ENCODE measurements around the gene ZNF541.
"Not testable (repeated sequence)": the region's sequence is repeated elsewhere in the genome, so short reads cannot be mapped to it uniquely, and the experiment has no call there.

ZNF541 gene

DNA sequence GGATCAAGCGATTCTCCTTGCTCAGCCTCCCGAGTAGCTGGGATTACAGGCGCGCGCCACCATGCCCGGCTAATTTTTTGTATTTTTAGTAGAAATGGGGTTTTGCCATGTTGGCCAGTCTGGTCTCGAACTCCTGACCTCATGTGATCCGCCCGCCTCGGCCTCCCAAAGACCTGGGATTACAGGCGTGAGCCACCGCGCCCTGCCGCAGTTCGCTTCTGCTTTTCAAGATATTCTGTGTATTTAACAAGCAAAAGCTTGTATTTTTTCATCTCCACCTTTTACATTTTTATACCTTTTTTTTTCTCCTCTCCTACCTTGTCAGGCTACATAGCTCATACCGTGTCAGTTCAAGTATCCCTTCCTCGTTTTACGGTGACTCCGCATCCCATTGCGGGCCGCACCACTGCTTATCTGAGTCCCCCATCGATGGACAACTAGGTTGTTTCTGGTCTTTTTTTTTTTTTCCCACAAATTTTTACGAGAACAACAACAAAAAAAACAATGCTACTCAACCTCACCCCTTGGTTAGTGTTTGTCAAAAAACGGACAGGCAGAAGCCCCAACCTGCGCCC is 26.8 kb upstream of the ZNF541 start:
- in situ Hi-C loops (cut with MboI; ENCODE audit: low sequenced_read_pairs): not testable (repeated sequence)

DNA sequence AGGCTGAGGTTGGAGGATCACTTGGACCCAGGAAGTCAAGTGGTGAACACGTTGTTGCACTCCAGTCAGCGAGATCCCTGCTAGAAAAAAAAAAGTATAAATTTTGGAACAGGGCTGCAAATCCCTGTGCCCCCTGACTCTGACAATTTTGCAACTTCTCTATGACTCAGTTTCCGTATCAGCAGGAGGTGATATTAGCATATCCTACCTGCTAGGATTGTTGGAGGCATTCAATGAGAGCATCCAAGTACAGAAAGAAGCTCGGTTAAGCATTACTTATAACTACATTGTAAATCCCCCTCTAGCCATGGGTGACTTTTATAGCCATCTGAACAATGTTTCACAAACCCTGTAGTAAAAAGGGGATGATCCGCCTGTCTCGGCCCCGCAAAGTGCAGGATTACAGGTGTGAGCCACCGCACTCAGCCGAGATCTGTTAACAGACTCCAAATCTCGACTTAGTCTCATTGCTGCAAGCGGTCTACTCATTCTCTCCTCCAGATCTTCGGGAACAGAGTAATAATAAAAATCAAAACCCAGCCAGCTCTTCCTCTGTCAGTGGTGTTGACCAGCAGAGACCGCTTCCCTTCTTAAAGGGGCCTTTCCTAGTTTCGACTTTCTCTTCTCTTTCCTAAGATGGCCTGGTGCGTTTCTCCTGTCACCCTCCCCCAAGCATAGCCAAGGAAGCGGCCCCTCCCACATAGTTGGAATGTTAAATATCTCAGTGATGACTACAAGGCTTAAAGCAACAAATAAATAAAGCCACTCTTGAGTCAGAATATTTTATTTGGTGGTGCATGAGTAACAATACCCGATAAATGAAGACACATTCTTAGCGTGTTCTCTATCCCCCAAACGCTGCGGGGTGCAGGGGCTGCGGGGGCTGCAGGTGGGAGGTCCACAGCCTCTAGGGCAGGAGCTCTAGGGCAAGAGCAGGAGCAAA is 25.7 kb upstream of the ZNF541 start:
- in situ Hi-C loops (cut with MboI; ENCODE audit: low sequenced_read_pairs): no loop called here

DNA sequence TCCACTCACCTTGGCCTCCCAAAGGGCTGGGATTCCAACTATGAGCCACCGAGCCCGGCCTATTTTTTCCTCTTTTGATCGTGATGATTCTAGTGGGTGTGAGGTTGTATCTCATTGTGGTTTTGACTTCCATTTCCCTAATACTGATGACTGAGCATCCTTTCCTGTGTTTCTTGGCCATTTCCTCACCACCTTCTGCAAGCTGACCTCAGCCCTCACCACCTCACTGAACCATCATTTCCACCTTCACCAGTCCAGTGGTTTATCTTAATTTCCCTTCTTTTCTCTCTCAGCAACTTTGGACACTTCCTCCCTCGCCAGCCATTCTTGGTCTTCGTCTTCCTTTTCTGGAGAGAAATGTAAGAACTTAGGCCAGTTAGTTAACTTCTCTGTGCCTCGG is 23.0 kb upstream of the ZNF541 start:
- in situ Hi-C loops (cut with MboI; ENCODE audit: low sequenced_read_pairs): no loop called here

DNA sequence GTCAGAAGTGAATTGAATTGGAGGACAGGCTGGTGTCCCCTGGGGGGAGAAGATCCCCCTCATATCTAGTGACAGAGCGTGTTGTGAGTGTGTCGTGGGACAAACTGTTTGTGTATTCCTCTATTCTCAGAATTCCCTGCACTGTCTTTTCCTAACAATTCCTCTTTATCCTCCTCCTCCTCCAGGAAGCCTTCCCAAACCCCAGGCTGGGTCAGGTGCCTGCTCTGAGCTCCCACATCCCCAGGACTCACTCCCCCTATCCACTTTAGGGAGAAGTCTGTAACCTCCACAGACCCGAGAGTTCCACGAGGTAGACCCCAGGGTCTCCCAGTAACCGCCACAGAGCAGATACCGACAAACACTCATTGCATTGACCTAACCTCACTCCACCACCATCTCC is 20.9 kb upstream of the ZNF541 start:
- in situ Hi-C loops (cut with MboI; ENCODE audit: low sequenced_read_pairs): no loop called here

DNA sequence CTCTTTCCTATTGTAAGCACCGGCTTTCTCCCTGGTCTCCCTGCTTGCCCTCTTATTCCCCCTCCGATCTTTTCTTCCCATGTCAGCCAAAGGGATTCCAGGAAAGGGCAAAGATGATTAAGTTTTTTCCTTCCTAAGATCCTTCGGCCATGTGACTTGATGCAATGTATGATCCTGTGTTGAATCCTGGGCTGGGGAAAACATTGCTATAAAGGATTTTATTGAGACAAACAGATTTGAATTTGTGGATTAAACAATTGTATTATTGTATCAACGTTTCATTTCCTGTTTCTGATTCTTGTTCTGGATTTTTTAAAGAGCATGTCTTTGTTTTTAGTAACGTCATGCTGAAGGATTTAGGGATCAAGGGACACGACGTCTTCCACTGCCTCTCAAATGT is 16.9 kb upstream of the ZNF541 start:
- in situ Hi-C loops (cut with MboI; ENCODE audit: low sequenced_read_pairs): no loop called here

DNA sequence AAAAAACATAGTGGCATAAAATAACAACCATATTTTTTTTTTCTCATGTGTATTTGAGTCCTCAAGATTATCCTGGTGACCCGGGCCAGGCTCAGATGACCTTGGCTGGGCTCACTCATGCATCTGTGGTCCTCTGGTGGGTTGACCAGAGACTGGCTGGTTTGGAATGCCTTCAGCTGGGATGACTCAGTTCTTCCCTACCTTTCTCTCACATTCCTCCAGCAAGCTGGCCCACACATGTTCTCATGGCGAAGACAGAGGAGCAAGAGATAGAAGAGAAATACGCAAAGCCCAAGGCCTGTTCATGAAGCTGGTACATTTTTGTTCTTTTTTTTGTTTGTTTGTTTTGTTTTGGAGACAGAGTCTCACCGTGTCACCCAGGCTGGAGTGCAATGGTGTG is 14.3 kb upstream of the ZNF541 start:
- in situ Hi-C loops (cut with MboI; ENCODE audit: low sequenced_read_pairs): no loop called here

DNA sequence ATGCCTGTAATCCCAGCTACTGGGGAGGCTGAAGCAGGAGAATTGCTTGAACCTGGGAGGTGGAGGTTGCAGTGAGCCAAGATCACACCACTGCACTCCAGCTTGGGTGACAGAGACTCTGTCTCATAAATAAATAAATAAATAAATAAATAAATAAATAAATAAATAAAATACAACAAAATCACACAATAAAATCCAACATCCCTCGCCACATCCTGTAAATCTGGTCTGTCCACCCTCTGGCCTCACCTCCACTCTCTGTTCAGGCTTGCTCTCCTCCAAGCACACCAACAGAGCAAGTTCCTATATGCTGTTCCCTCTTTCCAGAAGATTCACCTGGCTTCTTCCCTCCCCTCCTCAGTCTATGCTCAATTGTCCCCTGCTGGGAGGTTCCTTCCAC is 10.2 kb upstream of the ZNF541 start:
- in situ Hi-C loops (cut with MboI; ENCODE audit: low sequenced_read_pairs): not testable (repeated sequence)

DNA sequence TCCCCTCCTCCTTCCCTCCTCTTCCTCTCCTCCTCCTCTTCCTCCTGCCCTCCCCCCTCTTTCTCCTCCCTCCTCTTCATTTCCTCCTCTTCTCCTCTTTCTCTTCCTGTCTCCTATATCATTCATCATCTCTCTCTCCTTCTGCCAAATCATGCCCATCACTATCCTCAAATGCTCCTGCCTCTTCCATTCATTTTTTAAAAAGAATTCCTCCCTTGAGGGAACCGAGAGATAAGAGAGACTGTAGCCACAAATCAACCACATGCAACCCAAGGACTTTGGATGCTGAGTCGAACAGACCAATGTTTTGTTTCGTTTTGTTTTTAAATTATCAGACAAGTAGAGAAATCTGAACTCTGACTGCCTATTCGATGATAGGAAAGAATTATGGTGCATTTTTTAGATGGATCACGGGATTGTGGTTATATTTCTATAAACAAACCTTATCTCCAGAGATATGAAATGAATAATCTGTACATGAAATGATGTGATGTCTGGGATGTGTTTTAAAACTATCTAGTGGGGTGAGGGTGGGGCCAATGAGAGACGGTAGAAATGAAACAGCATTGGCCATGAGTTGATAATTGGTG is 9.5 kb upstream of the ZNF541 start:
- in situ Hi-C loops (cut with MboI; ENCODE audit: low sequenced_read_pairs): no loop called here

DNA sequence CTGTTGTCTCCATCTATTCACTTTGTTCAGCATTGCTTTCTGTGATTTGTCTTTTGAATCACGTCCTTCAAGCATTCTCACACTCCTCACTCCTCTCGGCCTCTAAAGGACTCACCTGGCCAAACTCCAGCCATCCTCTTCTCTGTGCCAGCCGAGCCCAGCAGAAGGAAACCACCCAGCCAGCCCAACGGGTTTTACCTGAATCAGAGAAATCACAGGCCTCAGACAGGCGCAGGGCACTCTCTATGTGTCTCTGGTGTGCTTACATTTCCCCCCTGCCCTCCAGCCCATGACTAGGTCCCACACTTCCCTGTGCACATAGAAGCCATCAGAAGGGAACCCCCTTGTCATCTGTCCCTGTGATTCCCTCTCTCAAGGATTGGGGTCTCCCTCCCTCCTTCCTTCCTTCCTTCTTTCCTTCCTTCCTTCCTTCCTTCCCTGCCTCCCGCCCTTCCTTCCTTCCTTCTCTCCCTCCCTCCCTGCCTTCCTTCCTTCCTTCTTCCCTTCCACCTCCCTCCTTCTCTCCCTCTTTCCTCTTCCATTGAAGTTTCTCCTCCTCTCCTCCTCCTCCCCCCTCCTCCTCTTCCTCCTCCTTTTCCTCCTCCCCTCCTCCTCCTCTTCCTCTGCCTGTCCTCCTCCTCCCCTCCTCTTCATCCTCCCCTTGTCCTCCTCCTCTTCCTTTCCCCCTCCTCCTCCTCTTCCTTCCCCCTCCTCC is 8.8 kb upstream of the ZNF541 start:
- in situ Hi-C loops (cut with MboI; ENCODE audit: low sequenced_read_pairs): no loop called here

DNA sequence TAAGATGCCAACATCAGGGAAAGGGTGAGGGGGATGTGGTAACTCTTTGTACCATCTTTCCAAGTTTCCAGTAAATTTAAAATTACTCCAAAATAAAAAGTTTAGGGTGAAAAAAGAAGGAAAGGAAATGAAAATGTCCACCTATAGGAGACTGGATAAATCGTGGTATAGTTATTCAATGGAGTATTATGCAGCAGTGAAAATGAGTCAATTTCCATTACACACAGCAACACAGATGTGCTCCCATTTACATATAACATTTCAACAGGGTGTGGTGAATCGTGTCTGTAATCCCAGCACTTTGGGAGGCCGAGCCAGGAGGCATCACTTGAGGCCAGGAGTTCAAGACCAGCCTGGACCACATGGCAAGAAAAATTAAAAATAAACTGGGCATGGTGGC is 7.4 kb upstream of the ZNF541 start:
- in situ Hi-C loops (cut with MboI; ENCODE audit: low sequenced_read_pairs): no loop called here

DNA sequence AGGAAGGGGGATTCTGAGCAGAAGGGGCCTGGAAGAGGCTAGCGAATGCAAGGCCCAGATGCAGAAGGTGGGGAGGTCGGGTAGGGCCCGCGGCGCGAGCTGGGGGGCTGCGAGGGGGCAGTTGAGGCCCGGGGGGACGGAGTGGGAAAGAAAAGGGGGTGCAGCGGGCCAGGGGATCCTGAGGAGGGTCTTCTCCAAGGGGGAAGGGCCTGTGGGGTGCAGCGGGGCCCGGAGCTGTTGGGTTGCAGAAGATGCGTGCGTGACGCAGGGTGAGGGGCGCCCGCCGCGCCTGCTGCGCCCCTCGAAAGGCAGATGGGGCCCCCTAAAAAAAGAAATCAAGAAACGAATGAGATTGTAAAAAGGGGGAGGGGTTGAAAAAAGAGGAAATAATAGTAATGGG is 313 bp downstream of the ZNF541 start:
- in situ Hi-C loops (cut with MboI; ENCODE audit: low sequenced_read_pairs): no loop called here

DNA sequence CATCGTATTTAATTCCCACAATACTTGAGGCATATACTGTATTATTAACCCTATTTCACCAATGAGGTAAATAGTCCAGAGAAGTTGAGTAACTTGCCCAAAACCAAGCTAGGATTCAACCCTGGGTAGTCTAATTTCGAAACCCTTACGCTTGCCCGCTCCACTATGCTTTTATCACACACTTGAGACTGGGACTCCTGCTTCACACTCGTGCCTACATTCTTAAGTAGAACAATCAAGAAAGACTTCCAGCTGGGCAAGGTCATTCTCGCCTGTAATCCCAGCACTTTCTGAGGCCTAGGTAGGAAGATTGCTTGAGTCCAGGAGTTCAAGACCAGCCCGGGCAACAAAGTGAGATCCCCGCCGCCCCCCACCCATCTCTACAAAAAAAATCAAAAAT is 3.6 kb downstream of the ZNF541 start:
- in situ Hi-C loops (cut with MboI; ENCODE audit: low sequenced_read_pairs): no loop called here

DNA sequence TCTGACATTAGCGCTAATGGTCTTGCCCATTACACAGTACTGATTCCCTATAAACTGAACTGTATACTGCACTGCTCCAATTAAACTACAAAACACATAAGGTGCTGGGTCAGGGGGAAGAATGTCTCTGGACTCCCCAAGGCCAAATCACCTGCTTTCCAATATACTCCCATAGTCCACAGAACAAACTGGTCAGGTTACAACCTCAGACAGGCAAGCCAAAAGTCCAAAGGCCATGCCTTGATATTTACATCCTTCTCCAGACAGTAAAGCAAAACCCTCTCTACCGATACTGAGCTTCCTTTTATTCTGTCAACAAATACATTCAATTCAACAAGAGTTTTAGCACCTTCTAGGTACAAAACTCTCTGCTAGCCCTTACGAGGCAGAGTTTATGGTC is 8.9 kb downstream of the ZNF541 start:
- in situ Hi-C loops (cut with MboI; ENCODE audit: low sequenced_read_pairs): no loop called here

DNA sequence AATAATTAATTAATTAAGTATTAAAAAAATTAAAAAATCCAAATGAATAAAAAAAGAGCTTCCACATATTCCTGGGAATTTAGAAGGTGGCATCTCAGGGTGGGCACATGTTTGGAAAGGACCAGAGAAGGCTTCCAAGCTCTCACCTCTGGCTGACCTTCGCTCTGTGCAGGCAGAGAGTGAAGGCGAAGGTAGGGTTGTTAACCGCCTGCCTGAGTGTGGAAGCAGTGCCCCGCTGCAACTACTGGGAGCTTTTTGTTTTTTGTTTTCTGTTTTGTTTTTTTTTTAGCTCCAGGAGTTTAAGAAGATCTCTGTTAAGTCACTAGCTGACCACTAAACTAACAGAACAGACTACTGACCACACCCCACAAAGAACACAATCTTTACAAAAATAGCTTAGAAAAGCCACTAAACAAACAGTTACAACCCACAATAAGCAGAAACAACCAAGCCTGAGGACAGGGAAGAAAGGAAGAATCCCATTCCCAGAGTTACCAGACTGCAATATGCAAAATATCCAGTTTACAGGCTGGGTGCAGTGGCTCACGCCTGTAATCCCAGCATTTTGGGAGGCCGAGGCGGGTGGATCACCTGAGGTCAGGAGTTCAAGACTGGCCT is 11.4 kb downstream of the ZNF541 start:
- in situ Hi-C loops (cut with MboI; ENCODE audit: low sequenced_read_pairs): no loop called here

DNA sequence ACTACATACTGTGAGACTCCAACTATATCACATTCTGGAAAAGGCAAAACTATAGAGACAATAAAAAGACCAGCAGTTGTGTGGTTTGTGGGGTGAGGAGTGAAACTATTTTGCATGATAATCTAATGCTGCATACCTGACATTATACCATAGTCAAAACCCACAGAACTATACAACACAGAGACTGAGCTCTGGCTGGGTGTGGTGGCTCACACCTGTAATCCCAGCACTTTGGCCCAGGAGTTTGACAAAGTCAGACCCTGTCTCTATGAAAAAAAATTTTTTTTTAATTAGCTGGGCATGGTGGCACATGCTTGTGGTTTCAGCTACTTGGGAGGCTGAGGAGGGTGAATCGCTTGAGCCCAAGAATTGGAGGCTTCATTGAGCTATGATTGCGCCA is 11.9 kb downstream of the ZNF541 start:
- in situ Hi-C loops (cut with MboI; ENCODE audit: low sequenced_read_pairs): no loop called here

DNA sequence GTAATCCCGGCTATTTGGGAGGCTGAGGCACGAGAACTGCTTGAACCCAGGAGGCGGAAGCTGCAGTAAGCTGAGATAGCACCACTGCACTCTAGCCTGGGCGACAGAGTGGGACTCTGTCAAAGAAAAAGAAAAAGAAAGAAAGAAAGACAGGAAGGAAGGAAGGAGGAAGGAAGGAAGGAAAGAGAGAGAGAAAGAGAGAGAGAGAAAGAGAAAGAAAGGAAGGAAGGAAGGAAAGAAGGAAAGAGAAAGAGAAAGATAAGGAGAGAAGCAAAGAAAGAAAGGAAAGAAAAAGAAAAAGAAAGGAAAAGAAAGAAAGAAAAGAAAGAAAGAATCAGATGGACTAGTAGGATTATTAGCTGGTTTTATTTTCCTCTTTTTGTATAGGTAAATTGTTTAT is 22.8 kb downstream of the ZNF541 start:
- in situ Hi-C loops (cut with MboI; ENCODE audit: low sequenced_read_pairs): no loop called here

DNA sequence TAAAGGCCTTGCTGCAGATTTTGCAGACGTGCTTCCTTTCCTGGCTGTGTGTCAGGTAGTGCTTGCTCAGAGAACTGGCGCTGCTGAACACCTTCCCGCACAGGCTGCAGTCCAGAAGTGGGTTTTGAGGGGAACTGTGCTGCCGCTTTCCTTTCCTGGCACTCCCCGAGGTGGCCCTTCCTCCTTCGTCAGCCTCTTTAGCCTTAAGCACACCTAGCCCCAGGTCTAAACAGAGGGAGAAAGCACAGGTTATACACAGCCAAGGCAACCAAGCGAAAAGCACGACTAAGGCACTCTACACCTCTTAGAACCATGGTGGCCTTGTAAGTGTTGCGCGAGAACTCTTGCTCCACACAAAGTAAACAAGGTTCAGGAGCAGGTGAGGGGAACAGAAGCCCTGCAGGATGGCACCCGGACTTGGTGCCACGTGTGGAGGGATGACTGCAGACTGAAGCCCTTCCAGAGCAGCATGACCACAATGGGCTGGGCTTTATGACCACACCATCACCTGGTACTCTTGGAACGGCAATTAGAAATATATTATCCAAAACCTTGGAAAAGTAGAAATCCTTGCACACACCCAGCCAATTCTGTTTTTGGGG is 23.6 kb downstream of the ZNF541 start:
- in situ Hi-C loops (cut with MboI; ENCODE audit: low sequenced_read_pairs): loop anchor here (10.0 kb wide), 1 partner anchor 105 kb away; no protein-coding TSS in a partner anchor

DNA sequence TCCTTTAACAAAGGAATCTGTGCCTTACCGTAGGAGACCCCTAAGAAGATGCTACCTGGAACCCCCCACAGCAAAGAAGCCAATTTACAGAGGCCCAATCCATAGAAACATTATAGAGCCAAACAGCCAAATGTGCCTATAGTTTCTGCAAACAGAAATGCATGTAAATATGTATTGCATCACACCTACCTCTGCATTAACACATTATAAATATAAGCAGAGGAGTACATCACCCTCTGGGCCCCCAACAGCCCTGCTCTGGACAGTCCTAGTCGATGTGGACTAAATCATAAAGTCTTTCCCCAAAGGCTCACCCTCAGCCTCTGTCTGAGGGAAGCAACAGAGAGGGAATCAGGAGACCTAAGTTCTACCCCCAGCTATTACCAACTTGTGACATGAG is 25.7 kb downstream of the ZNF541 start:
- in situ Hi-C loops (cut with MboI; ENCODE audit: low sequenced_read_pairs): loop anchor here (10.0 kb wide), 1 partner anchor 102 kb away; no protein-coding TSS in a partner anchor

DNA sequence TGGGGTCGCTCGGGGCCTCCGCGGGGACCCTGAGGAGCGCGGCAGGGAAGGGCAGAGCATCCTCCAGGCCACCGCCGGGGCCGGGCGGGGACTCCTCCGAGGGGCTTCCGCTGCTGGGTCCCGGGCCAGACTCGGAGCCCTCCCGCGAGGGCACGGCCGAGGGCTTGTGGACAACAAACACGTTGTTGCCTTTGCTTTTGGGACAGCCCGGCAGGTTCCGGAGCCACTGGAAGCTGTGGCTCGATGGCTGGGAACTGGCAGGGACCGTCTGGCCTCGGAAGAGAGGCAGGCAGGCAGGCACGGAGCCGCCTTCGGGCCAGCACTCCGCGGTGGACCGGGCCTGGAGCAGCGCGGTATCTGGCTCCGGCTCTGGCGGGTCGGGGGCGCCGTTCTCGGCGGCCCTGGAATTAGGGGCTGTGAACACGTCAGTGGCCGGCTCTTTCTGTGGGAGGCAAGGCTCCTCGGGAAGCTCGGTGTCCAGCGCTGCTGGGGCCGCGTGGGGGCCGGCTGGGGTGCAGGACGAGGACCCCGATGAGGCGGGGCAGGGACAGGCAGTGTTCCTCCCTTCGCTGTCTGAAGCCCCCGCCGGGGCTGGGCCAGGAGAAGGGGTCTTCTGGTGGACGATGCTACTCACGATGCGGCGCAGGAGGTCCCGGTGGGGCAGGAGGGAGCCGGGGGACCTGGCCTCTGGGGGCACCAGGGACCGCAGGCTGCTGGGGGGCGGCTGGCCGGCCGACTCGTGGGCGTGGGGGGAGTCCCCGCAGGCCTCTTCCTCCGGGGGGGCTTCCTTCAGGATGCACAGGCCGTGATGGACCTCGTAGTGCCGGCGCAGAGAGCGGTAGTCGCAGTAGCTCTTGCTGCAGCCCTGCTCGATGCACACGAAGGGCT is 27.6 kb downstream of the ZNF541 start:
- in situ Hi-C loops (cut with MboI; ENCODE audit: low sequenced_read_pairs): loop anchor here (10.0 kb wide), 1 partner anchor 101 kb away; no protein-coding TSS in a partner anchor
